Umbilical cord (tissue), 2 donors: ENCODE results near the gene ACTR1B. TPM values are rescaled to one million over a fixed set of nuclear protein-coding genes. Genes with fewer than 3 reads are reported as not detected.
"Not testable (repeated sequence)": the region's sequence is repeated elsewhere in the genome, so short reads cannot be mapped to it uniquely, and the experiment has no call there.

Source experiments
- DNase-seq: peaks from one replicate; pipeline ENCODE4 v3.0.0-alpha.2; 2015; ENCODE audit warnings: low spot score
- total RNA-seq: library from RNA; depleted of rRNA; stranded (reverse); fragments of >200 nt; gene quantifications from one replicate; pipeline ENCODE4 v1.2.3, GENCODE V29; 2014; ENCODE audit warnings: low replicate concordance; ENCODE audit not compliant: insufficient read depth

ACTR1B gene
- total RNA-seq = 26.7 TPM

DNA sequence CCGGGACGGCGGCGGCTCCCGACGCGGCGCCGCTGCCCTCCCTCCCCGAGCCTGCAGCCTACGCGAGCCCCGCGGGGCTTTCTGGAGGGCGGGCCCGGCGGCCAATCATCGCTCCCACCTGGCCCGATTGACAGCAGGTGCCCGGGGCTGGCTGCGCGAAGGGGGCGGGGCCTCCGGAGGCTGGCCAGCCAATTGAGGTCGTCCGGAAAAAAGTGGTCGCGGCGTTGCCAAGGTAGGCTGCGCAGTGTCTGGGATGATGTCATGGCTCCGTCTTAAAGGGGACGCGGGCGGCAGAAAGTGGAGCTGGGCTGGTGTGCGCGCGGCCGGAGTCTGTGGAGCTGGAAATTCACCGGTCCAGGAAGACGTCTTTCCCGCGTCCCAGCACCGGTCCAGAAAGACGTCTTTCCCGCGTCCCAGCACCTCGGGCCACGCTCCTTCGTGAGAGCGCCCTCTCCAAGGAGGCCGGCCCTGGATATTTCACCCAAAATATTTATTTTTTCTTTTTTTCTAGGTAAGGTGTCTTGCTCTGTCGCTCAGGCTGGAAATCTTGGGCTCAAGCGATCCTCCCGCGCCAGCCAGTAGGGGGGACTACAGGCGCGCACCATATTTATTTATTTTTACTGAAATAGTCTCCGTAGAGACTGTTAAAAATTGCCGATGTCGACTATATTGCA lies at the start of gene ACTR1B:
Gene ACTR1B (minus strand): TSS at position 83 of the 674 bp plus-strand sequence. CDS start 154 bp downstream, outside the sequence.
- peak; percentile 99 for DNase-seq

DNA sequence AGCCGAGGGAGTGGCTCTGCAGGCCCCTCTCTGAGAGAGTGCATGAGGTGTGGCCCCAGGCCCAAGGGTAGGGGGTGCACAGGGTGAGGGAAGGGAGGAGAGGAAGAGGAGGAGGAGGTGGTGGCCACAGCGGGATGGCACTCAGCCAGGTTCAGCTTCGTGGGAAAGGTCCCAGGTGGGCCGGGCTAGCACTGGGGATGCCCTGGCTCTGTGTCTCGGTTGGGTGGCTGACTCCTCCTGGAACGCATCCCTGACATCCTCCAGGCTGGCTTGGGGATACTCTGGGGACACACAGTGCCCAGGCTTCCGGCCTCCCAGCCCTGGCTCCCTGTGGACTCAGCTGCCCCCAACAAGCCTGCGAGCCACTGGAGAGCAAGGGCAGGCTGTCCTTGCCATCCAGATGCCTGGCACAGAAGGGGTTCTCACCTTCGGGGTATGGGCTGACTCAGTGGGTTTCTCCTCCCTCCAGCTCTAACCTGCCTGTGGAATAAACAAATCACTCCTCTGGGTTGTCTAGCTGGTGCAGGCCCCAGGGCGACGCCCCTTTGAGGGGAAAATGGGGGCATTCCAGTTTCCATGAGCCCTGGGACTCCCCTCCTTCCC lies 49.0 kb upstream of the ACTR1B start:
- no peak for DNase-seq

DNA sequence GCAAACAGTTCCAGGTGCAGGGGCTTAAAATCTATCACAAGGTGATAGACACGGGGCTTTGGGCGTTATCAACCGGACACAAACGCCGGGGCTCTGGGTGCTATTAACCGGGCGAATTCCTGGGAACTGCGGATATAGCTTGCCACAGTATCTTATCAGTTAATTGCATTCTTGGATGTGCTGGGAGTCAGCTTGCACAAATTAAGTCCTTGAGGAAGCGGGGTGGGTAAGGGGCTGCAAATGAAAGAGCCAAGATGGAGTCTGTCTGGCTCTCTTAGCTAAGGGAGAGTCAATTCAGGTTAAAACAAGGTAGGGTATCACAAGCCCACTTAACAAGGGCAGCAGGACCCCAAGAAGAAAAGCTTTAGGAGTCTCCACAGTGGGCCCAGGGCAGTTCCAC lies 48.3 kb upstream of the ACTR1B start:
- DNase-seq = not testable (repeated sequence)

DNA sequence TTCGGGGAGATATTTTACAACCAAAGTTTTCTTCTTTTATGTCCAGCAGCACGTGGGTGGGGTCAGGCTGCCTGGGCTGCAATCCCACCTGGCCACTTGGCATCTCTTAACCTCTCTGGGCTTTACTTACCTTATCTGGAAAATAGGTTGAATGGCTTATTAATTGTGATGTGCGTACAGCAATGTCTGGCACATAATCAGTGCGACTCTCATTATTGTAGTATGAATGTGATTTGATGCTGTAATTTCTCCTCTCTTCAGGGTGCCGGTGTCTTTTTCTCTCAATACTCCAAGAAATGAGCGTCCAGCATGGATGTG lies 47.5 kb upstream of the ACTR1B start:
- no peak for DNase-seq

DNA sequence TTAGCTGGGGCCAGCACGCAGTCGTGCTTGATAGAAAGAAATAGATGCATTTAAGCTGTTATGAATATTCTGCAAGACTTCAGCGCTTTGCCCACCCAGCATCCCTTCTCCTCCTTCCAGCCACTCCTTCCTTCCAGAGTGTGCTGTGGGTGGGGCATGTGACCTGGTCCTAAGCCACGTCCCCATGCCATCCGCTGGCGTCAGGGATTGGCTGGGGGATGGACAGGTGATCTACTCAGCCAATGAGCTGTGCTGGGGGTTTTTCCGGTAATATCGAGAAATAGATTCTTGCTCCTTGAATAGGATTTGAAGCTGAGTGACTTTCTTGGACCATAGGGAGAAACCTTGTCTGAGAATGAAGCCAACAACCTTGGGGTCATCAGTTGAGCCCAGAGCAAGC lies 44.8 kb upstream of the ACTR1B start:
- DNase-seq = no peak

DNA sequence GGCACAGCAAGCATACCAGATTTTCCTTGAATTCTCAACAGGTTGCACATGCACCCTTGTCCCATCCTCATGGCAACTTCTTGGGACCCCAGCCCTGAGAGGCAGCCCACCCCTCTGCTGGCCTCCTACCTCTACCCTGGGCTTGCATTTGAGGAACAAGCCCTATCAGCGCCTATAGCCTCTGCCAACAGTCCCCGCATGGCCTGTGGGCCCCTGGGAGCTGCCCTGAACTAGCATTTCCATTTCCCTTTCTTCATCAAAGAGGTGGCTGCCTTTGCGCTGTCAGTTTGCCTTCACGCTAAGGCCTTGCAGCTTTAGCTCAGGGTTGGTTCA lies 44.2 kb upstream of the ACTR1B start:
- no peak for DNase-seq

DNA sequence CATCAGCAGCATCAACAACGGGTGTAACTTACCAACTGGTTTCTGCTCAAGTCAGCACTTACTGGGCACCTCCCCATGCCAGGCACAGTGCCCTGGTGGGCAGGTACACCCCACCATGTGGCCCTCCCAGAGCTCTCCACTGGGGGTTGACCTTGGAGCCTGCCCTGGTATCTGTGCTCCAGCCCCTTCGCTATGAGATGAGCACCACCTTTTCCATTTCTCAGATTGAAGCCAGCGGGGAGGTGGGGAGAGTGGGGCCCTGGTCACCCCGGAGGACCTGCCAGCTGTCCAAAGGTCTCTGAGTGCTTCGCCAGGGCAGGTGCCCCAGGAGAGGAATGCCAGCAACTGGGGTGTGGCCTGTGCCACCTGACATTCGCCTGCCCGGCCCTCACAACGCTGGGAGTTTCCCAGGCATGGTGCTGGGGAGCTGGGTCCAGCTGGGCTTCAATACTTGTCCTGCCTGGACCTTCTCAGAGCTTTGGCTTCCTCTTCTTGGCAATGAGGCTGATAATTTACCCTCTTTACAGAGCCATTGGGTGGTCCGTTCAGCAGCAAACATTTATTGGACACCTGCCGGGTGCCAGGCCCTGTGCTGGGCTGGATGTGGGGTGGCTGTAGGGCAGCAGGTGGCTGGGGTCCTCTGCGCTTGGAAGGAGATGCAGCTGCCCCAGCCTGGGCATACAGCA lies 43.7 kb upstream of the ACTR1B start:
- no peak for DNase-seq

DNA sequence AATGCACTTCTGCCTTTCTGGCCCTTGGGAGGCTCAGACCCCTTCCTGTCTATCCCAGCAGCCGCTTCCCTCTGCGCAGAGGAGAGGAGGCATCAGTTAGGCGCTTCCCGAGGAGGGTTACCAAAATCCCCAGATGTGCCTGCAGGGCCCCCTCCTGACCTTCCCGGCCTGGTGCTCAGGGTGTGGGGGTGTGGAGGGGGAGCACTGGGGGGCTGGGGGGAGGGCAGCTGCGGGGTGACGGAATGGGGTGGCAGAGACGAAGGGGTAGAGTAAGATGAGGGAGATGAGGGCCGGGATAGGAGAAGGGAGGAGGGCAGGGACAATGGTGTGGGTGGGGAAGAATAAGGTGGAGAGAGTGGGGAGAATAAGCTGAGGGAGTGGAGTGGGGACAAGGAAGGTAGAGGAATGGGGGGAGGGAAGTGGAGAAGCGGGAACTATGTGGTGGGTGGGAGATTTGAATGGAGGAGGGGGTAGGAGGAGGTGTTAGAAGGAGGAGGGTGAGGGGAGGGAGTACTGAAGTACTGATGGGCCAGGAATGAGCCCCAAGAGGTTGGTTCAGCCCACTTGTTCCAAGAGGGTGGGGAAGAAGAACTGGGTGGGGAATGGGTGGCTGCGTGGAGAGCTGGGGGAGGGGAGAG lies 43.0 kb upstream of the ACTR1B start:
- no peak for DNase-seq

DNA sequence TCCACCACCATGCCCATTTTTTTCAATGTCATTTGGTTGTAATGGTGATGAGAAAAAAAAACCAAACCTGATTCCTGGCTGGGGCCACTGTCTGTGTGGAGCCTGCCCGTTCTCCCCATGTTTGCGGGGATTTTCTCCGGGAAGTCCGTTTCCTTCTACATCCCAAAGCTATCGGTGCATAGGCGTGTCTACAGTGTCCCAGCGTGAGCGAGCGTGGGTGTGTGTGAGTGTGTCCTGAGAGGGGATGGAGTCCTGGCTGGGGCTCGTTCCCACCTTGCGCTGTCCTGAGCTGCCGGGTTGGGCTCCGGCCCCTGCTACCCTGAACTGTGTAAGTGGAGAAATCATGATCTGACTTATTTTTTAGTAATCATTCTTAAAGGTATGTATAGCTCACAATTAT lies 42.3 kb upstream of the ACTR1B start:
- DNase-seq = no peak

DNA sequence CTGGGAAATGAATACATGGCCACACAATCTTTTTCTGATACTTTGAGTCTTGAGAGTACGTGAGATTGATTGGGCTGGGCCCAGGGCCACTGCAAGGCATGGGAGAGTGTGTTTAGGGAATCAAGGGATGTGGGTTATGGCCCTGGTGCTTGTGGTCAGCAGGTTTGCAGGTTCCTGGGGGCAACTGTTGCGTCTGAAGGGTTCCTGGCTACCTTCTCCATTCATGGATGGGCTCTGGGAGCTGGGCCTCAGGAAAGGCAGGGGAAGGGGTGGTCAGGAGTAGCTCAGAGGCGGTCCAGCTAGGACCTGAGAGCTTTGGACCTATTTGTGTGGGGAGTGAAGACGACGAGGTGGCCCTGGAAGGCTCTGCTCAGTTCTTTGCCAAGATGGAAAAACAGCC lies 41.1 kb upstream of the ACTR1B start:
- no peak for DNase-seq

DNA sequence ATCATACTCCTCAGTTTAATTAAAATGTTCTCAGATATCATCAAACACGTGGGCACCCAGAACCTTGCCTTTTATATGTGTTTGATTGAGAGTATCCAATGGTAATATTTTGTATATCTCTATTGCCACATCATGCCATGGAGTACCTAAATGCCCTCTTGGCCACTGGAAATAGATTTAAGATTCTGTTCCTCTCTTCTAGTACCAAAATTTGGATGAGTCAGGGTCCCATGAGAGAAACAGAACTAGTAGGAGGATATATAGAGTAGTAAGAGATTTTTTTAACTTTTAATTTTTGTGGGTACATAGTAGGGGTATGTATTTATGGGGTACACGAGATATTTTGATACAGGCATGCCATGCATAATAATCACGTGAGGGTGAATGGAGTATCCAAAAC lies 39.9 kb upstream of the ACTR1B start:
- no peak for DNase-seq

DNA sequence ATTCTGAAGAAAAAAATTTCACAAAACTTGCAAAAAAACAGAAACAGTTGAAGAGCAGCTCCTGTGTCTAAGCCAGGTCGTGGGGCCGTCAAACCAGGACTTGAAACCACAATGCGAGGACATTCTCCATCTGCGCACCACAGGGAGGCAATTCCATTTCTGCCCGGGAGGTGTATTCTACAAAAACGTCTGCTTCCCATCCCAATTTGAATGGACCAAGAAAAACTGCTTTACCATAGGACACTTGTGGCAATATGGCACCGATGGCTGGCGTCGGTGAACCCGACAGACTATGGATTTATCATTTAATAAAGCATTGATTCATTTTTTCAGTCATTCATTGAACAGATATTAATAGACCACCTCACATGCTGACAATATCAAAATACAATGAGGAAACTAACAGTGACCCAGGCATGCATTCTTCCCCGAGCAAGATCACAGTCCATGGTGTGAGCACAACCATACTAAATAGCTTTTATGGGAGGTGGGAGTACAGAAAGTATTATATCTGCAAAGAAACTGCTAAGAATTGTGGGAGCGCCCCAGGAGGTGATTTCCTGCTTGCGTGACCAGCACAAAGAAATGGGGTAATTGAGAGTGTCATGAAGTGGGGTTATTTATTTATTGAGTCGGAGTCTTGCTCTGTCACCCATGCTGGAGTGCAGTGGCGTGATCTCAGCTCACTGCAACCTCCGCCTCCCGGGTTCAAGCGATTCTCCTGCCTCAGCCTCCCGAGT lies 39.1 kb upstream of the ACTR1B start:
- DNase-seq = no peak

DNA sequence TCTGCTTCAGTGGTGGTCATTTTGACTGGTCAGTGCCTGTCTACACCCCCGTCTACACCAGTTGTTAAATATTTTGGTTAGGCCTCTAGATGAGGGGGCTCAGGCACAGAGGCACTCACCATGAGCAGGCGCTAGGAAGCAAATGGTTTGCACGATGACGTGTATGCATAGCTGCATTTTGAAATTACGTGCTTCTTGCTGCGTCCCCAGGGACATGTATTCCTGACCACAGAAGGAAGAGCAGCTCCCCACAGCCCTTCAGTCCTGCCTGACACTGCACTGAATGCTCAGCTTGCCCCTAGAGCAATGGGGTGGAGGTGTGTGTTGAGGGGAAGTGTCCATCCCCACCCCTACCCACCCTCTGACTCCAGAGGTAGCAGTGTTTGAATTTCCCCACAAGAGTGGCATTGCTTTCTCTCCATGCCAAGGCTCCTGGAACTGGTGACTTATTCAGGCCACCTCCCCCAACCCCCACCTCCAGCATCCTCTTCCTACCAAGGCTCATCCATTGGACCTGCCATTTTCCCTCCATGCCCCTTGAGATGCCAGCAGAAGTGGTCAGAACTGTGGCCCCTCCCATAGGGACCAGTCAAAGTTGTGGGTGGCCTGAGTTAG lies 38.1 kb upstream of the ACTR1B start:
- DNase-seq = no peak

DNA sequence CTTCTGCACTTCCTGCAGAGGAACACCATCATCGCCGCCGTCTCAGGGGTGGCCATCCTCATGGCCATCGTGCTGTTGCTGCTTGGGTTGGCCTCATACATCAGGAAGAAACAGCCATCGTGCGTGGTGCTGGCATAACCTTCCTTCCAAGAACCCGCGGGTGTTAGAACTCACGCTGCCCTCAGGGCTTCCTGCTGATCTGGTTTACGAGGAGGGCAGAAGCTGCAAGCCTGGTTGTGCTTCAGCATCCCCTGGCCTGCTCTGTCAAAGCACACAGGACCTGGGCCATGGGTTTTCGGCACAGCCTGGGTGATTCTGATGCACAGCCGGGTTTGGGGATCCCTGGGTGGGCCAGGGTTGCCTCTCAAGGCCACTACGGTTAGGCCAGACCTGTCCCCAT lies 37.3 kb upstream of the ACTR1B start:
- no peak for DNase-seq

DNA sequence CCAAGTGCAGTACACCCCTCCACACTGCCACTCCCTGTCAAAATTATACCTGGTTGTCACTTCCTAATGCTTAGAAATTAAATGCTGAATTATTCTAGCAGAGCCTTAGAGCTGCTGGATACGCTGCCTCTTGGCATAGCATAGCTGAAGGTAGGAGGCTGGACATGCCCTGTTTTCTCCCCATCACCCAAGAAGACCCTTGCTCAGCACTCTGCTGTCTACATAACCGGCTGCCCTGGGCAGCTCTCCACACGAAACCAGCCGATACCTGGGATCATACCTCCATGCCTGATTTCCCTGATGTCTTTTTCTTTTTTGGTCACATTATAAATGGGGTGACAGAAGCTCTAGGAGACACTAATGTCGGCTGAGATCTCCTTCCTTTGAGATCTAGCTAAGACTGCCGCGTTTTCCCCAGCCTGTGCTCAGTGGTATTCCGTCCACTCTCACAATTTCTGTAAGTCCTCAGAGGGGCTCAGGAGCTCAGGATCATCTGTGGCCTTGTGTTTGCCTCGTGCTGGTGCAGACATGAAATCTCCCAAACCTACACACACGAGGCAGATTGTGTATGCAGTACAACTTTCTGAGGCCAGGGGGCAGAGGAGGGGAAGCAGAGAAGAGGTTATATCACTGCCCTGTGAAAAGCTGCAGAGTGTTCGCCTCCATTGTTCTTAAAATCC lies 36.1 kb upstream of the ACTR1B start:
- DNase-seq = peak; percentile 76

DNA sequence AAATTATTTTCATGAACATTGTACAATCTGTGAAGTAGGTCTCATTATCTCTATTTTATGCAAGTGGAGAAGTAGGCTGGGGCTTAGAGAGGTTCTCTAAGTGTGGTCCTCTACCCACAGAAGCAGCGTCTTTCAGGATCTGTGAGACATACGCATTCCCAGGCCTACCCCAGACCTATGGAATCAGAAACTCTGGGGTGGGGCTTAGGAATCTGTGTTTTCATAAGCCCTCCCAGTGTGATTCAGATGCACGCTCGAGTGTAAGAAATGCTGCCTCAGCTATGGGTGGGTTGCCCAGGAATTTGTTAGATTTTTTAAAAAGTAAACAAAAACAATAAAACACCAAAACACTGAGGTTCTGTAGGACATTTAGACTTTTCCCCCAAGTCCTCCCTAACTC lies 34.7 kb upstream of the ACTR1B start:
- no peak for DNase-seq

DNA sequence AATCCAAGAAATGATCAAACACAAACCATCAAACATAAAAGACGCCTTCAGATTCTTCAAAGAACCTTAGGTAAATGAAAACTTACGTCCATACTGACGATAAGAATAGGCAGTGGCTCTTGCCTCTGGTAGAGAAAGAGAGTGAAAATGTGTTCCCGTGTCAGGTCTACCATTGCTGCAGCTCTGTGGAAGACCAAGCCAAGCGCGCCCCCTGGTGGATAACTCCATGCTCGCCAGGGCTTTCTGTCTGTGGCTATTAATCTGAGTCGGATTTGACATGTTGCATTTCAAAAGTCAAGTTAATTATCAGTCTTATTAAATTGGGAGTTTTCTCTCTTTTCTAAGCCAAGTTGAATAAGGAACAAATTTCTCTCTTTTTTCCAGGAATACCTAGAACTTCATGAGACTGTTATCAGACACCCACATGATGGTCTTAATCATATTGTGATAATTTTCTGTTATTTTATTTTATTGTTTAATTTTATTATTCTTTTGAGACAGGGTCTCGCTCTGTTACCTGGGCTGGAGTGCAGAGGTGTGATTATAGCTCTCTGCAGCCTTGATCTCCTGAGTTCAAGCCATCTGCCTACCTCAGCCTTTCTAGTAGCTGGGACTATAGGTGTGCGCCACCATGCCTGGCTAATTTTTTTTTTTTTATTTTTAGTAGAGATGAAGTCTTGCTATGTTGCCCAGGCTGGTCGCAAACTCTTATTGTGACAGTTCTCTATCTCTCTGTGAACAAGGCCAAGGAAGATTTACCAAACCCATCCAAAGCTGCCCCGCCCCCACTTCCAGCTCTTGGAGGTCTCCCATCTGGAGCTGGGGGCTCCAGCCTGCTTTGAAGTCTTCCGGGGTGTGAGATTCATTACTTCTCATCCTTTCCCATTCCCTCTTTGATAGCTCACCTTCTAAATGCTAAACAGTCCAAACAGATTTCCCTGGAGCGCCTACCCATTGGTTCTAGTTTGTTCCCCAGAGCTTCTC lies 33.7 kb upstream of the ACTR1B start:
- DNase-seq = peak; percentile 84

DNA sequence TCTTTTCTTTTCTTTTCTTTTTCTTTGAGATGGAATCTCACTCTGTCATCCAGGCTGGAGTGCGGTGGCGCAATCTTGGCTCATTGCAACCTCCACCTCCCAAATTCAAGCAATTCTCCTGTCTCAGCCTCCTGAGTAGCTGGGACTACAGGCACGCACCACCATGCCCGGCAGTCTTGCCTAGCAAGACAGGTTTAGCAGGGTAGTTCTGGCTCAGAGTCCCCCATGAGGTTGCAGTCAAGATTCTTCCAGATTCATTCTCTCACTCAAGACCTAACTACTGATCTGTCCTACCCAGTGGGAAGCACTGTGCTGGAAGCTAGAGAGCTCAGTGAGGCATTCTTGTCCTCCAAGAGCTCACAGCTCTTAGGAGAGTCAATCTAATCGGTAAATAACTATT lies 31.9 kb upstream of the ACTR1B start:
- no peak for DNase-seq

DNA sequence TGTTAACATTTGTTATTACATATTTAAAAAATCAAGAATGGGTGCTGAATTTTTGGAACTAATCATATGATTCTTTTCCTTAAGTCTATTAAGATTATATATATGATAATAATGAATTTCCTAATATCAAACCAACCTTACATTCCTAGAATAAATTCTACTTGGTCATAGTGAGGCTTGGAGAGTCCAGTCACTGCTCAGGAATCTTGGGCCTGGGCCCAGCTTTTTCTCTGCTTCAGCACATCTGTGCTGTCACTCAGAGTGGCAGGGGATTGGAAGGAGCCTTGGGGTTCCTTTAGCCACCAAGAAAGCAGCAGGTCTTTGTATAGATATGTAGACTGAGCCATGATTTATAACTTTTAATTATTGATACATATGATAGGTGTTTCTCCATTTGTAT lies 29.6 kb upstream of the ACTR1B start:
- no peak for DNase-seq

DNA sequence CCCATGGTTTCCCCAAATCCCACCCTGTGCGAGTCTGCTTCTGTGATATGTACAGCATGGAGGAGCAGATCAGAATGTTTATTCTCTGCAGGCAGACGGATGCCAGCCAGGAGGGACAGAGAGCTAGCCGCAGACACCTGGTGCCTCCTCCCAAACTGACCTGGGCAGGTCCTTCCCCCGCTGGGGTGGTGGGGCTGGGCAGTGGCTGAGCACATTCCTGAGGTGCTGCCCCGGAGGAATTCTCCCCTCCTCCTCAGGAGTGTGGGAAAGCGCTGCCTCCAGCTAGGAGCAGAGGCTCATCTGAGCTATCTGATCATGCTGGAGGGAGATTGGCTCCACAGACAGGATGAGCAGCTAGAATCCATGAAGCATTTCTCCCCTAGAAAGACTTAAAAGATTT lies 27.3 kb upstream of the ACTR1B start:
- DNase-seq = no peak
